GM18907 (cell line): ENCODE data around the gene AFF1.

ENCODE experiments used
- ATAC-seq: cut with Tn5 transposase; IDR thresholded peaks from one replicate; pipeline ENCODE4 v1.9.1; 2021; ENCODE audit warnings: mild to moderate bottlenecking, moderate library complexity; ENCODE audit not compliant: unreplicated experiment

The AFF1 gene

DNA sequence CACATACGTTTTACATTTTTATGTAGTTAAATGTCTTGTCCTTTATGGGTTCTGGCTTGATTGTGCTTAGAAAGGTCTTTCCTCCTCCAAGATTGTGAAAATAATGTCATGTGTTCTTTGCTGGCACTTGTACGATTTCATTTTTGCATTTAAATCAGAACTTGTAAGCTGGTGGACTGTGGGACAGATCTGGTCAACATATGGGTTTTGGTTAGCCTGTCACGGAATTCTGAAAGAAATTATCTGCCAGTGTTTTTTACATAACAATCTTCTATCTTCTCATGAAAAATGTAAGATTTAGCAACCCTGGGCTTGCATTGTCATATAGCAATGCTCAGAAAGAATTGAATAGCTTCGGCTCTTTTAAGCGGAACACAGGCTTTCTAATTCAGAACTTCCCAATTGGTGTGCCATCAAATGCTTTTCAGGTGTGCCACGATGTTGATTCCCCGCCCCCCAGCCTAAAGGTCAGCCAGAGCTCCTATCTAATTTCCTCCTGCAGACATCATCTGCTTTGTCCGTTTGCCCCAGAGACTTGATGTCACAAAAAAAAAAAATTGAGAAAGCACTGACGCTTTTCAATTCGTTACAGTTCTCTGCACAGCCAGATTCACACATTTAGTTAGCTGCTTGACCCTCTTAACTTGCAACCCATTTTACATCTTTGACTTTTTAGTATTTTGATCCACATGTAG is 16.2 kb downstream of the AFF1 start:
- no peak for ATAC-seq

GRCh38 chr4:86955888-86956451 is 21.2 kb downstream of the AFF1 start:
- ATAC-seq: no peak

DNA sequence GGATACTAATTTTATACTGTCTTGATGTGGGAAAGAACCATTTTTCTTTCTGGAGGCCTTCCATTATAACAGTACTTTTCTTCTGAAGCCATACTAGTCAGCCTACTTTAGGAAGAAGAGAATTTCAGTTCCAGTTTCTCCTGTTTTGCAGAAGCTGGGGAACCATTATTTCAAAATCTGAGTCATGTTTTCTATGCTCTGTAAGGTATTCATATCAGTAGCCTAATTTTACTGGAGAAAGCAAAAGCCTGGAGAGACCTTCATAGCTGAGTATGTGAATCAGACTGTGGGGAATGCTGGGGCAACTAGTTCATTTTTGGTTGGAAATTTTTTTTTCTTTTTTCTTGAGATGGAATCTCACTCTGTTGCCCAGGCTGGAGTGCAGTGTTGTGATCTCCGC is 22.4 kb downstream of the AFF1 start:
- peak; percentile 42 for ATAC-seq

DNA sequence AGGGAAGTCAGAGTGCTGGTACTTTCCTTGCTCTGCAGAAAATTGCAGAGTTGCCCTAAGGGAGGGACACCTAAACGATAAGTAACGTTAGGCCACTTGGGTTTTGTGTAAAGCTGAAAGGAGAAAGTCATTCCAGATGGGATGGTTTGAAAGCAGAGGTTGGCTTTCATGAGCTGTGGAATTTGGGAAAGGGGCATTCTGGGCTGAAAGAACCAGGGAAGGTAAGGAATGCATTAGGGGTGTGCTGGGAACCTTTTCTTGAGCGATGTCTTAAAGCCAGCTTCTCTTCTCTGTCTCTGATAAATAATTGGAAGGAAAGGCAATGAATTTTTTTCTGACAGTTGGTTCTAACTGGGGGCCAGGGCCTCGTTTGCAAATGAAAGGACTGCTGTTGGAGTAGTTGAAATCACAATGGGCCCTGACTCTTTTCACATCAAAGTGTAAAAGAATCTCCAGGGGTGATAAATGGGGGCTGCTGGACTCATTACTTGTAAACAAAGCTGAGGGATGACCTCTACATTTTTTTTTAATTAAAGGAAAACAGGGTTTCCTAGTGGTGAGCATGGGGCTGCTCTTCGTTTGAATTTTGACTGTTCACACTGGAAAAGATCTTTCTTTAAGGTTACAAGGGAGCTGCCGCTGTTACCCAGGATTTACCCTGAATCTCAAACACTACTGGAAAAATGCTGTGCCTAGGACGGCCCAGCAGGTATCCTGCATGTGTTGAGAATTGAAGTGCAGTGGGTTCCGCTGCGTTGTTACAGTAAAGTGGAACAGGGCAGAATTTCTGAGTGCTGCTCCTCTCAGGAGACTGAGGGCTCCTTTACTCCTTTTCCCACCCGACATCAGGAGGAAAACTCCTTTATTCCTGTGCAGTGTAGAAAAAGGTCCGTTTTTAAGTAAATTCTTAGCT is 25.0 kb downstream of the AFF1 start:
- ATAC-seq: no peak

DNA sequence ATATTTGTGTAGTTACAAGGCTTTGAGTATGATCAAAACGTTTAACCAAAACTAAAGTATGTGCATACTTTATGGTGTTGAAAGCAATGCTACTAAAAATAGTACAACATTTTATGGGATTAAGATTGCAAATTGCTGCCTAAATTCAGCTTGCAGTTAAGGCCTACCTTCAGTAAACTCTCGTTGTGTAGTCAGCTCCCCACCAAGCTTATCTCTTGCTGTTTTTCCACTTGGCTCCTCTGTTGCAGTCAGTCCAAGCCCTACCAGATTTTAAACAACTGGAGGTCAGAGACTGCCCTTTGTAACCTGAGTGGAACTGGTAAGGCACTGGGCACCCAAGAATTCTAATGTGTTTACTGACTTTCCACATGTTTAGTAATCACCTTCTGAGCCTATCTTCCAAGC is 25.7 kb downstream of the AFF1 start:
- ATAC-seq: no peak

GRCh38 chr4:86961116-86961515 is 26.3 kb downstream of the AFF1 start:
- ATAC-seq: peak; percentile 13

DNA sequence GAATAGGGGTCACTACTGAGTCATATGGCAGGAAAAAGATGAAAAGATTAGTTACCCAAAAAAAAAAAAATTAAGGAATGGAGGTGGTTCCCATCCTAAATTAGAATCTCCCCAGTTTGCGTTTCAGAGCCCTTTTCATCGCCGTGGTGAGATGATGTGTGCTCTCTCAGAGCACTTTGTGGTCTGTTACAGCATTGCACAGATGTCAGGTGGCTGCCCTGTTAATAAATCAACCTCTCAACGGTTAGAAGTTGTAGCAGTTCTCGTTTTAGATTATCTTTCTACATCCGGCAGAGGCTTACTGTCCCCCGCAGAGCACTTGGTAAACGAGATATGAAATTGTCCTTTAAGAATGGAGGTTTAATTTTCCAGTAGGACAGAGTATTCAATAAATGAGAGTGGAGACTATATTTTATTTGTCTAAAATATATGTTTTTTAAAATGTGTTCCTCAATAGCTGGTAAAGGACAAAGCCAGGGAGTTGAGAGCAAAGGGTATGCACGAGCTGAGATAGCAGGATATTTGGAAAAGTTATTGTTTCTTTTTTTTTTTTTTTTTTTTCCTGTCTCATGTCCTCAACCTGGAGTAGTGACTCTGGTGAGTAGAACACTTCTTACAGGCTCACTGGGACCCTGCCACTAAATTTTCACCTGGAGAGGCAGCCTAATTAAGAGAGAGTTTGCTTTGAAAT is 26.9 kb downstream of the AFF1 start:
- ATAC-seq: peak; percentile 90

DNA sequence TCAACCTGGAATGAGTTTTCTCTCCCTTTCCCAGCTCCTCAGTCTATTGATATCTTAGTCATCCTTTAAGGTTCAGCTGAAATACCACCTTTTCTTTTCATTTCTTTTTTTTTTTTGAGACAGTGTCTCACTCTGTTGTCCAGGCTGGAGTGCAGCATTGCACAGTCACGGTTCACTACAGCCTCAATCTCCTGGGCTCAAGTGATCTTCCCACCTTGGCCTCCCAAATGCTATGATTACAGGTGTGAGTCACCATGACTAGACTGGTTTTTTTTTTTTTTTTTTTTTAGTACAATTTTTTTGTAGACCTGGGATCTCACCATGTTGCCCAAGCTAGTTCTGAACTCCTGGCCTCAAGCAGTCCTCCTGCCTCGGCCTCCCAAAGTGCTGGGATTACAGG is 28.9 kb downstream of the AFF1 start:
- ATAC-seq: no peak

DNA sequence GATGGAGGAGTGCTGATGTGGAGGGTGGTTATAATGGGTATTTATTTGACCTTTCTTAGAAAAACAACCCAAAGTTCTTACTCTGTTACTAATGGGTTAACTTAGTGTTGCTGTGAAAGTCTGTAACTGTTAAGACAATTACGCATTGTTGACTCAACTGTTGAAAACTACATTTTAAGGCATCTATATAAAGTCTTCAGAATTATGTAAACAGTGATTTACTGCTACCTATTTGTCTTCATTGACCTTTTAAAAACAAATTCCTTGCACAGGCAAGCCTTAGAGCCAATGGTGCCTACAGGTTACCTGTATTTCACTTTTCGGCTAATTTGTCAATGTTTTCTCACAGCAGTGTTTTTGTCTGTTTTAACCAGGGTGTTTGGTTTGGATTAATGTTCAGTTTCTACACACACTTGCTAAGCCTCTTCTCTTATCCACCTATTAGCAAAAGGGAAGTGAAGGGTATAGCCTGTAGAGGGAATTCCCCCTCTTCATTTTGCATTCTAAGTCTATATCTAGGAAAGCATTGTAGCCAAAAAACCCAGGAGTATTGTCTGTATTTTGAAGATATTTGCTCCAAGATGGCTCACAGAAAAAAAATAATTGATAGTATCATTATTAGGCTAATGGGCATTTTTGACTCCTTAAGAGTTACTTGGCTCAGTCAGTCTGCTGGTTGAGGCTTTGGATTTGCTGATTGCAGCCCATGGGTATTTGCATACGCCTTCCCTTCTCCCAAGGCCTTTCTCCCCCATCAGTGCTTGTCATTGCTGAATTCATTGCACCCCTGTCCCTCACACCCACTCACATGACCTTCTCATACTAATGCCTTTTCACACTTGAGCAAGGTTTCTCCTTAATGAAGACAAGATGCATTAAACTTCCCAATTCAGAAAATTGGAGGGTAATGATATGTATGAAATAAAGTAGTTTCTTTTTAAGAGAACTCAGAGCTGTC is 30.5 kb downstream of the AFF1 start:
- peak; percentile 58 for ATAC-seq

- no peak for ATAC-seq
Observed at GRCh38 chr4:86967073-86967472, 32.3 kb downstream of the AFF1 start.

- no peak for ATAC-seq
Observed at GRCh38 chr4:86967798-86968197, 33.0 kb downstream of the AFF1 start.

- ATAC-seq: no peak
Observed at GRCh38 chr4:86968547-86968946, 33.7 kb downstream of the AFF1 start.

- no peak for ATAC-seq
Observed at GRCh38 chr4:86970447-86971354, 35.9 kb downstream of the AFF1 start.

DNA sequence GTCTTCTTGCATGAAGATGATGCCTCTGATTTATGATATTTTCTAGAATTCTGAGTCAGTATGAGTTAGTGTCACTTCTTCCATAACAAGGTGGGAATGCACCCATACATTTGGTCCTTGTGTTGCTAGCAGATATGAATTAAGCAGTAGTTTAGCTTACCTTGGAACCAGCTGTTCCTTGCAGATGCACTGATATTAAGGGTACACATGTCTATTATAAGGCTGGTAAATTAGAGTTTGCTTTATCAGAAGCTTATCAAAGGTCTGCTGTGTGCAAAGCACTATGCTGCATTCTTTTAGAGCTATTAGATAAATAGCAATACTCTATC is 36.5 kb downstream of the AFF1 start:
- ATAC-seq: no peak

GRCh38 chr4:86972997-86973396 is 38.2 kb downstream of the AFF1 start:
- ATAC-seq: no peak

GRCh38 chr4:86973668-86974067 is 38.9 kb downstream of the AFF1 start:
- ATAC-seq: no peak

- no peak for ATAC-seq
Observed at GRCh38 chr4:86974551-86974994, 39.8 kb downstream of the AFF1 start.

- no peak for ATAC-seq
Observed at GRCh38 chr4:86975927-86976326, 41.1 kb downstream of the AFF1 start.

DNA sequence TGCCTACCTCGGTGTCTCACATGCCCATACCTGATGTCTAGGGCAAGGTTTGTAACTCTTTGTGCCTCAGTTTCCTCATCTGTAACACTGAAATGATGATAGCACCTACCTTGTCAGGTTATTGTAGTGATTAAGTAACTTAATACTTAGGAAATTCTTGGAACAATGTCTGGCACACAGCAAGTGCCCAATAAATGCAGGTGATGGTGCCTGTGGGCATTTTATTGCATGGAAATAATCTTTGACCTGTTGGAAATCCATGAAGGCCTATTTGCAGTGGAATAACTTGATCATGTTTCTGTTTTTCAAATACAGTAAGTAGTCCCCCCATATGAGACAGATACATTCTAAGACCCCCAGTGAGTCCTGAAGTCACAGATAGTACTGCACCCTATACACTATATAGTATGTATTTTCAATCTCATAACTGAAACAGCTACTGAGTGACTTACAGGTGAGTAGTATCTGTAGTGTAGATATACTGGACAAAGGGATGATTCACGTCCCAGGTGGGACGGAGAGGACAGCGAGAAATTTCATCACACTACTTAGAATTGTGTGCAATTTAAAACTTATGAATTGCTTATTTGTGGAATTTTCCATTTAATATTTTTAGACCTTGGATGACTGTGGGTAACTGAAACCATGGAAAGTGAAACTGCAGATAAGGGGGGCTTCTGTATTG is 42.1 kb downstream of the AFF1 start:
- no peak for ATAC-seq
